Sigmoid colon (tissue), 7 donors: ENCODE data around the gene ANO9. TPM values are rescaled to one million over a fixed set of nuclear protein-coding genes. Genes with fewer than 3 reads are reported as not detected.

Experiments
- DNase-seq: peaks from one replicate; pipeline ENCODE4 v3.0.0-alpha.2; 2019
- H3K27ac ChIP-seq, 4 donors: fragments of 200-600 bp; sonication (generic); one replicate each; pipeline ENCODE4 v1.5.1; 2016 to 2019; ENCODE audit warnings: mild to moderate bottlenecking in 1 of 4
- H3K27me3 ChIP-seq, 3 donors: fragments of 200-600 bp; sonication (generic); one replicate each; pipeline ENCODE4 v1.5.1; 2019; ENCODE audit warnings: mild to moderate bottlenecking in 1 of 3
- H3K36me3 ChIP-seq, 4 donors: fragments of 200-600 bp; sonication (generic); one replicate each; pipeline ENCODE4 v1.5.1; 2016 to 2019
- H3K4me1 ChIP-seq, 4 donors: fragments of 200-600 bp; sonication (generic); one replicate each; pipeline ENCODE4 v1.5.1; 2017 to 2019
- H3K4me3 ChIP-seq, 4 donors: fragments of 200-600 bp; sonication (generic); one replicate each; pipeline ENCODE4 v1.5.1; 2017 to 2019; ENCODE audit warnings: mild to moderate bottlenecking in 2 of 4, moderate library complexity in 1 of 4
- H3K9me3 ChIP-seq, 4 donors: fragments of 200-600 bp in 3 of 4; sonication (generic) in 3 of 4; one replicate each; pipeline versions ENCODE4 v1.5.1 to v1.6.1; 2013 to 2019
- CTCF ChIP-seq, 4 experiments: fragments of 450-650 bp in 3 of 4; fragments of 200-600 bp in 1 of 4; IDR thresholded peaks; one replicate each; pipeline ENCODE4 v1.5.1; 2016 to 2019; ENCODE audit warnings: antibody characterized with exemption in 4 of 4, mild to moderate bottlenecking in 3 of 4, moderate library complexity in 2 of 4
- EP300 ChIP-seq, 4 donors: sonication (generic); formaldehyde crosslinking; IDR thresholded peaks; one replicate each; pipeline ENCODE4 v1.6.1; 2017; ENCODE audit warnings: antibody characterized with exemption in 4 of 4
- POLR2A ChIP-seq, 2 donors: fragments of 450-650 bp; IDR thresholded peaks; one replicate each; pipeline ENCODE4 v1.6.1; 2016; ENCODE audit warnings: antibody characterized with exemption in 2 of 2, mild to moderate bottlenecking in 2 of 2, moderate library complexity in 2 of 2
- POLR2AphosphoS5 ChIP-seq, 4 donors: sonication (generic); formaldehyde crosslinking; IDR thresholded peaks; one replicate each; pipeline ENCODE4 v1.6.1; 2017; ENCODE audit warnings: antibody characterized with exemption in 4 of 4
- WGBS, 2 donors: extraction: QIAGEN DNeasy Blood & Tissue Kit; methylation state at CpG; one replicate each; pipeline ENCODE4 v1.1.7; 2013; 5-methylcytosine and 5-hydroxymethylcytosine counted together
- intact Hi-C: fragments of 100-400 bp; cut with DNase I; formaldehyde crosslinking; loops from one replicate; pipeline ENCODE4 v1.15.1; 2023
- polyA plus RNA-seq, 3 donors: library from polyadenylated mRNA; stranded (reverse); fragments of 200-250 nt; gene quantifications; one replicate each; pipeline ENCODE4 v1.2.3, GENCODE V29; 2013
- total RNA-seq, 4 donors: library from RNA; depleted of rRNA; stranded (reverse); fragments of >200 nt; gene quantifications; one replicate each; pipeline ENCODE4 v1.1.0, GENCODE V29; 2016
- donor health status: healthy with polysubstance abuse.
- donor health status: Bipolar disorder and iron deficiency.
- donor health status: healthy.

ANO9 gene
- total and polyA plus RNA-seq, 7 donors: 0.14 to 123 (median 2.5) TPM

GRCh38 chr11:433111-433510, 8.7 kb downstream of the ANO9 start:
- 95% methylated on average over 17 of the region's 17 CpGs for WGBS, 2 donors
- no peaks in the 10 kb centered on the region for H3K36me3 ChIP-seq
- no peaks in the 10 kb centered on the region for H3K9me3 ChIP-seq
- H3K4me3 ChIP-seq: no peak overlapping the region
- DNase-seq: no peak
- intact Hi-C loops: no loop called here
- no peak overlapping the region for H3K27ac ChIP-seq
- no peaks in the 10 kb centered on the region for H3K4me1 ChIP-seq
- H3K27me3 ChIP-seq: peaks cover 0 to 24% (median 13%) of the 10 kb centered on the region in 3 donors
- TF ChIP-seq POLR2A (IDR thresholded peaks at IDR 0.05) (no peak), CTCF (IDR thresholded peaks at IDR 0.05) (no peak), POLR2AphosphoS5 (IDR thresholded peaks at IDR 0.05) (no peak), EP300 (IDR thresholded peaks at IDR 0.05) (no peak)

GRCh38 chr11:432501-433100, 9.2 kb downstream of the ANO9 start:
- H3K27me3 ChIP-seq: peaks cover 0 to 18% (median 13%) of the 10 kb centered on the region in 3 donors
- H3K36me3 ChIP-seq: no peaks in the 10 kb centered on the region
- intact Hi-C loops: no loop called here
- H3K27ac ChIP-seq: no peak overlapping the region
- no peaks in the 10 kb centered on the region for H3K9me3 ChIP-seq
- WGBS, 2 donors: 94% methylated on average over 20 of the region's 20 CpGs
- H3K4me1 ChIP-seq: no peaks in the 10 kb centered on the region
- no peak for DNase-seq
- TF ChIP-seq POLR2A (IDR thresholded peaks at IDR 0.05): no peak
- no peak for TF ChIP-seq POLR2AphosphoS5 (IDR thresholded peaks at IDR 0.05)
- no peak for TF ChIP-seq CTCF (IDR thresholded peaks at IDR 0.05)
- no peak for TF ChIP-seq EP300 (IDR thresholded peaks at IDR 0.05)
- H3K4me3 ChIP-seq: no peak overlapping the region

- no peaks in the 10 kb centered on the region for H3K36me3 ChIP-seq
- H3K4me1 ChIP-seq: no peaks in the 10 kb centered on the region
- 92 to 94% methylated on average over 13 of the region's 13 CpGs for WGBS, 2 donors
- TF ChIP-seq POLR2AphosphoS5 (IDR thresholded peaks at IDR 0.05) (no peak), POLR2A (IDR thresholded peaks at IDR 0.05) (no peak), EP300 (IDR thresholded peaks at IDR 0.05) (no peak), CTCF (IDR thresholded peaks at IDR 0.05) (no peak)
- no peak overlapping the region for H3K27ac ChIP-seq
- no peak overlapping the region for H3K4me3 ChIP-seq
- no peaks in the 10 kb centered on the region for H3K9me3 ChIP-seq
- intact Hi-C loops: no loop called here
- H3K27me3 ChIP-seq: peaks cover 0 to 13% (median 13%) of the 10 kb centered on the region in 3 donors
- no peak for DNase-seq
Measured at GRCh38 chr11:431921-432320, 9.9 kb downstream of the ANO9 start.

GRCh38 chr11:429931-430456, 11.8 kb downstream of the ANO9 start:
- Histone ChIP-seq H3K36me3 (no peaks in the 10 kb centered on the region), H3K4me1 (no peaks in the 10 kb centered on the region), H3K27me3 (peaks cover 0 to 13% (median 13%) of the 10 kb centered on the region in 3 donors), H3K27ac (no peak overlapping the region), H3K4me3 (no peak overlapping the region), H3K9me3 (no peaks in the 10 kb centered on the region)
- DNase-seq: no peak
- intact Hi-C loops: no loop called here
- no peak for TF ChIP-seq EP300 (IDR thresholded peaks at IDR 0.05)
- no peak for TF ChIP-seq POLR2A (IDR thresholded peaks at IDR 0.05)
- no peak for TF ChIP-seq CTCF (IDR thresholded peaks at IDR 0.05)
- TF ChIP-seq POLR2AphosphoS5 (IDR thresholded peaks at IDR 0.05): no peak
- WGBS, 2 donors: 79 to 82% methylated on average over 25 of the region's 25 CpGs

GRCh38 chr11:429391-429790, 12.4 kb downstream of the ANO9 start:
- intact Hi-C loops: no loop called here
- TF ChIP-seq CTCF (IDR thresholded peaks at IDR 0.05): no peak
- no peak for TF ChIP-seq POLR2A (IDR thresholded peaks at IDR 0.05)
- no peak for TF ChIP-seq POLR2AphosphoS5 (IDR thresholded peaks at IDR 0.05)
- no peak for TF ChIP-seq EP300 (IDR thresholded peaks at IDR 0.05)
- Histone ChIP-seq H3K4me1 (no peaks in the 10 kb centered on the region), H3K9me3 (no peaks in the 10 kb centered on the region), H3K27me3 (peaks cover 0 to 16% (median 13%) of the 10 kb centered on the region in 3 donors), H3K27ac (no peak overlapping the region), H3K4me3 (no peak overlapping the region), H3K36me3 (no peaks in the 10 kb centered on the region)
- WGBS, 2 donors: 92 to 93% methylated on average over 27 of the region's 27 CpGs
- DNase-seq: no peak
